ENCODE data around the gene CAPN5.

CAPN5 gene

GRCh38 chr11:77071671-77072605 lies 5.2 kb downstream of the CAPN5 start:
- Histone ChIP-seq H3K27ac (ENCODE audit: low read depth, low read length, poor library complexity, severe bottlenecking) (no peak overlapping the region), H3K9me2 (ENCODE audit: low read depth, low read length) (no peaks in the 10 kb centered on the region), H3K36me3 (ENCODE audit: insufficient read depth, low read length) (no peaks in the 10 kb centered on the region), H3K4me3 (ENCODE audit: low read depth, low read length, poor library complexity, severe bottlenecking) (no peak overlapping the region), H3K79me2 (ENCODE audit: insufficient read depth, low read length) (no peaks in the 10 kb centered on the region), H3K27me3 (ENCODE audit: insufficient read depth, low read length) (no peaks in the 10 kb centered on the region), H2AFZ (ENCODE audit: low read length) (no peak overlapping the region), H3K9ac (ENCODE audit: low read length) (no peak overlapping the region), H3K9me3 (ENCODE audit: low read length) (no peaks in the 10 kb centered on the region), H4K20me1 (ENCODE audit: insufficient read depth, low read length) (no peaks in the 10 kb centered on the region), H3K4me1 (ENCODE audit: insufficient read depth, low read length, severe bottlenecking) (no peaks in the 10 kb centered on the region), H3F3A (ENCODE audit: insufficient read depth, low read length) (no peaks in the 10 kb centered on the region), H3K4me2 (ENCODE audit: low read length) (no peak overlapping the region)
- TF ChIP-seq CTCF (IDR thresholded peaks at IDR 0.05; ENCODE audit: low read length) (no peak), EZH2 (IDR thresholded peaks at IDR 0.05; ENCODE audit: borderline replicate concordance, low read length) (no peak)

DNA sequence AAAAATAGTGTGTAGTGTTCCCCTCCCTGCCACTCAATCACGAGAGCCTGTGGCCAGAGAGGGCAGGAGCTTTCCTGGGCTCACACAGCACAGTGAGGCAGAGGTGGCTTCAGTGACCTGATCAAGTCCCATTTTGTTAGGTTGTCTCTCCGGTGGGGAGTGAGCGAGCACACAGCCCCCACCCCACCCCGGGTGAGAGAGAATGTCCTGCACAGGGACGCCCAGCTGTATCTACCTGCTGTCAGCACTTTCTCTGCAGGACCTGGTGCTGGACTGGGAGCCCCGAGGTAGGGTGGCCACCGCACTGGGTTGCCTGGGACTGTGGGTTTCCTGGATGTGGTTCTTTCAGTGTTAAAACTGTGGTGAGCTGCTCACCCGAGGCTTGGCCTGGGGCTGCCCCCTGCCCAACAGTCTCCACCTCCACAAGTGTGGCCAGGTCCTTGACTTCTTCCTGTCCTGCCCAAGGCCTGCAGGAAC lies 6.1 kb downstream of the CAPN5 start:
- no peaks in the 10 kb centered on the region for H3K4me1 ChIP-seq (ENCODE audit: insufficient read depth, low read length, severe bottlenecking)
- no peak overlapping the region for H3K27ac ChIP-seq (ENCODE audit: low read depth, low read length, poor library complexity, severe bottlenecking)
- H2AFZ ChIP-seq (ENCODE audit: low read length) = no peak overlapping the region
- no peaks in the 10 kb centered on the region for H3K36me3 ChIP-seq (ENCODE audit: insufficient read depth, low read length)
- no peak overlapping the region for H3K9ac ChIP-seq (ENCODE audit: low read length)
- H3K9me2 ChIP-seq (ENCODE audit: low read depth, low read length) = no peaks in the 10 kb centered on the region
- no peaks in the 10 kb centered on the region for H3K9me3 ChIP-seq (ENCODE audit: low read length)
- H4K20me1 ChIP-seq (ENCODE audit: insufficient read depth, low read length) = no peaks in the 10 kb centered on the region
- H3F3A ChIP-seq (ENCODE audit: insufficient read depth, low read length) = no peaks in the 10 kb centered on the region
- no peak overlapping the region for H3K4me3 ChIP-seq (ENCODE audit: low read depth, low read length, poor library complexity, severe bottlenecking)
- no peaks in the 10 kb centered on the region; the same call in 1 of the 2 replicates for H3K27me3 ChIP-seq (ENCODE audit: insufficient read depth, low read length)
- no peak overlapping the region for H3K4me2 ChIP-seq (ENCODE audit: low read length)
- TF ChIP-seq CTCF (IDR thresholded peaks at IDR 0.05; ENCODE audit: low read length) = no peak
- no peaks in the 10 kb centered on the region for H3K79me2 ChIP-seq (ENCODE audit: insufficient read depth, low read length)

GRCh38 chr11:77073328-77074001 lies 6.7 kb downstream of the CAPN5 start:
- no peak for TF ChIP-seq CTCF (IDR thresholded peaks at IDR 0.05; ENCODE audit: low read length)
- TF ChIP-seq EZH2 (IDR thresholded peaks at IDR 0.05; ENCODE audit: borderline replicate concordance, low read length) = no peak
- Histone ChIP-seq H3K4me3 (ENCODE audit: low read depth, low read length, poor library complexity, severe bottlenecking) (no peak overlapping the region), H3K9me2 (ENCODE audit: low read depth, low read length) (no peaks in the 10 kb centered on the region), H3K4me1 (ENCODE audit: insufficient read depth, low read length, severe bottlenecking) (no peaks in the 10 kb centered on the region), H2AFZ (ENCODE audit: low read length) (no peak overlapping the region), H3K27ac (ENCODE audit: low read depth, low read length, poor library complexity, severe bottlenecking) (no peak overlapping the region), H3F3A (ENCODE audit: insufficient read depth, low read length) (no peaks in the 10 kb centered on the region), H3K9me3 (ENCODE audit: low read length) (0 out of 2 replicates have a peak, but pooled peaks cover 4% of the 10 kb centered on the region), H4K20me1 (ENCODE audit: insufficient read depth, low read length) (no peaks in the 10 kb centered on the region), H3K4me2 (ENCODE audit: low read length) (no peak overlapping the region), H3K27me3 (ENCODE audit: insufficient read depth, low read length) (no peaks in the 10 kb centered on the region; the same call in 1 of the 2 replicates), H3K36me3 (ENCODE audit: insufficient read depth, low read length) (no peaks in the 10 kb centered on the region; the same call in 1 of the 2 replicates), H3K9ac (ENCODE audit: low read length) (no peak overlapping the region), H3K79me2 (ENCODE audit: insufficient read depth, low read length) (no peaks in the 10 kb centered on the region)
